Uterus (tissue), 4 donors: Measurements from ENCODE around the gene TBC1D14. TPM values are rescaled to one million over a fixed set of nuclear protein-coding genes. Genes with fewer than 3 reads are reported as not detected.
"Not testable (repeated sequence)": the region's sequence is repeated elsewhere in the genome, so short reads cannot be mapped to it uniquely, and the experiment has no call there.

Experiments
- DNase-seq, 2 donors: peaks; one replicate each; pipeline ENCODE4 v3.0.0-alpha.2; 2019 to 2020
- H3K27ac ChIP-seq, 2 donors: fragments of 200-600 bp; sonication (generic); 1 replicate in 1 of 2; 2 replicates in 1 of 2; pipeline ENCODE4 v1.5.1; 2016 to 2018
- H3K27me3 ChIP-seq, 2 donors: fragments of 200-600 bp; sonication (generic); one replicate each; pipeline ENCODE4 v1.5.1; 2018 to 2019; ENCODE audit warnings: control low read depth in 1 of 2
- H3K36me3 ChIP-seq, 2 donors: fragments of 200-600 bp; sonication (generic); one replicate each; pipeline ENCODE4 v1.5.1; 2019; ENCODE audit warnings: control low read depth in 1 of 2
- H3K4me1 ChIP-seq, 2 donors: fragments of 200-600 bp; sonication (generic); one replicate each; pipeline ENCODE4 v1.5.1; 2018 to 2019; ENCODE audit warnings: control low read depth in 1 of 2
- H3K4me3 ChIP-seq, 2 donors: fragments of 200-600 bp; sonication (generic); 1 replicate in 1 of 2; 2 replicates in 1 of 2; pipeline ENCODE4 v1.5.1; 2018 to 2019; ENCODE audit warnings: mild to moderate bottlenecking in 1 of 2
- H3K9me3 ChIP-seq, 2 donors: fragments of 200-600 bp; sonication (generic); one replicate each; pipeline ENCODE4 v1.5.1; 2019; ENCODE audit warnings: control low read depth in 1 of 2
- POLR2A ChIP-seq, 2 donors: fragments of 450-650 bp; IDR thresholded peaks; one replicate each; pipeline ENCODE4 v1.6.1; 2016; ENCODE audit warnings: antibody characterized with exemption in 2 of 2, mild to moderate bottlenecking in 1 of 2, moderate library complexity in 1 of 2
- intact Hi-C: fragments of 100-400 bp; cut with DNase I; formaldehyde crosslinking; loops from one replicate; pipeline ENCODE4 v1.15.1; 2023; ENCODE audit warnings: low total_unique reads
- total RNA-seq, 4 donors: library from RNA; depleted of rRNA in 3 of 4; stranded (reverse); fragments of >200 nt in 3 of 4; gene quantifications; one replicate each; pipeline versions ENCODE4 v1.1.0 to v1.2.4, GENCODE V29; 2014 to 2023
- TF ChIP-seq, protein P1 (sequence below), 4 experiments: fragments of 200-600 bp in 2 of 4; fragments of 450-650 bp in 2 of 4; sonication (generic) in 2 of 4; IDR thresholded peaks; one replicate each; pipeline ENCODE4 v1.5.1; 2016 to 2019; ENCODE audit warnings: antibody characterized with exemption in 4 of 4, mild to moderate bottlenecking in 2 of 4, moderate library complexity in 1 of 4
- donor health status: DM: yes; HTN: yes; CAD: no.

TBC1D14 gene
- total RNA-seq, 4 donors from 2014 or later = 16.9 to 61.2 (median 28.1) TPM

DNA sequence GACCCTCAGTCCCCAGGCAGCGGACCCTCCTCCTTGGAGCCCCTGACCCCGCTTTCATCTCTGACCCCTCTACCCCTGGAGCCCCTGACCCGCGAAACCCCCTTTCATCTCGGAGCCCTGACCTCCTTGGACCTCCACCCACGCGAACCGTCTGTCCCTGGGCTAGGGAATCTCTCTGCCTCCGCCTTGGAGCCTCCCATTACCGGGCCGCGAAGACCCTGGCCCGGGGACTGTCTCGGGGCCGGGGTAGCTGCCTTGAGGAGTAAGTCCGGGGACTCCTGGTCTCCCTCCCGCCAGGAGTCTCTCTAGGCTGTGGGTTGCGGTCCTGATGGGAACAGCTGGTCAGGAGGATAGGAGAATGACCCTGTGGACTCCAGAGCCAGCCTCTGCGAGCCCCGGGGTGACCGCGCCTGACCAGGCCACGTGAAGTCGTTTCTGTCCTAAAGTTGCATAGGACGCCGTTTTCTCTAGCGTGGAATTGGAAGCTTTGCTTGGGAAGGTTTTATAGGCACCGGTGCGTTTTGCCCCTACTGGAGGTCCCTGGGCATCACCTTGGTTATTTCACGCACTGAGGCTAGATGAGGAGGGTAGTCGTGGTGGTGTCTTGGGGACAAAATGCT, 824 bp downstream of the TBC1D14 start:
- no peaks in the 10 kb centered on the region for H3K27me3 ChIP-seq
- no peak for DNase-seq
- peak overlapping the region; percentile 90 to 95 for H3K4me3 ChIP-seq
- H3K9me3 ChIP-seq = no peaks in the 10 kb centered on the region
- intact Hi-C loops = no loop called here
- peak overlapping the region; percentile 41 to 99 for H3K27ac ChIP-seq
- no peaks in the 10 kb centered on the region for H3K36me3 ChIP-seq
- TF ChIP-seq POLR2A (IDR thresholded peaks at IDR 0.05) = no peak
- TF ChIP-seq, protein P1, sequence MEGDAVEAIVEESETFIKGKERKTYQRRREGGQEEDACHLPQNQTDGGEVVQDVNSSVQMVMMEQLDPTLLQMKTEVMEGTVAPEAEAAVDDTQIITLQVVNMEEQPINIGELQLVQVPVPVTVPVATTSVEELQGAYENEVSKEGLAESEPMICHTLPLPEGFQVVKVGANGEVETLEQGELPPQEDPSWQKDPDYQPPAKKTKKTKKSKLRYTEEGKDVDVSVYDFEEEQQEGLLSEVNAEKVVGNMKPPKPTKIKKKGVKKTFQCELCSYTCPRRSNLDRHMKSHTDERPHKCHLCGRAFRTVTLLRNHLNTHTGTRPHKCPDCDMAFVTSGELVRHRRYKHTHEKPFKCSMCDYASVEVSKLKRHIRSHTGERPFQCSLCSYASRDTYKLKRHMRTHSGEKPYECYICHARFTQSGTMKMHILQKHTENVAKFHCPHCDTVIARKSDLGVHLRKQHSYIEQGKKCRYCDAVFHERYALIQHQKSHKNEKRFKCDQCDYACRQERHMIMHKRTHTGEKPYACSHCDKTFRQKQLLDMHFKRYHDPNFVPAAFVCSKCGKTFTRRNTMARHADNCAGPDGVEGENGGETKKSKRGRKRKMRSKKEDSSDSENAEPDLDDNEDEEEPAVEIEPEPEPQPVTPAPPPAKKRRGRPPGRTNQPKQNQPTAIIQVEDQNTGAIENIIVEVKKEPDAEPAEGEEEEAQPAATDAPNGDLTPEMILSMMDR (IDR thresholded peaks at IDR 0.05) = no peak
- peaks cover 6 to 15% of the 10 kb centered on the region in 2 donors for H3K4me1 ChIP-seq

DNA sequence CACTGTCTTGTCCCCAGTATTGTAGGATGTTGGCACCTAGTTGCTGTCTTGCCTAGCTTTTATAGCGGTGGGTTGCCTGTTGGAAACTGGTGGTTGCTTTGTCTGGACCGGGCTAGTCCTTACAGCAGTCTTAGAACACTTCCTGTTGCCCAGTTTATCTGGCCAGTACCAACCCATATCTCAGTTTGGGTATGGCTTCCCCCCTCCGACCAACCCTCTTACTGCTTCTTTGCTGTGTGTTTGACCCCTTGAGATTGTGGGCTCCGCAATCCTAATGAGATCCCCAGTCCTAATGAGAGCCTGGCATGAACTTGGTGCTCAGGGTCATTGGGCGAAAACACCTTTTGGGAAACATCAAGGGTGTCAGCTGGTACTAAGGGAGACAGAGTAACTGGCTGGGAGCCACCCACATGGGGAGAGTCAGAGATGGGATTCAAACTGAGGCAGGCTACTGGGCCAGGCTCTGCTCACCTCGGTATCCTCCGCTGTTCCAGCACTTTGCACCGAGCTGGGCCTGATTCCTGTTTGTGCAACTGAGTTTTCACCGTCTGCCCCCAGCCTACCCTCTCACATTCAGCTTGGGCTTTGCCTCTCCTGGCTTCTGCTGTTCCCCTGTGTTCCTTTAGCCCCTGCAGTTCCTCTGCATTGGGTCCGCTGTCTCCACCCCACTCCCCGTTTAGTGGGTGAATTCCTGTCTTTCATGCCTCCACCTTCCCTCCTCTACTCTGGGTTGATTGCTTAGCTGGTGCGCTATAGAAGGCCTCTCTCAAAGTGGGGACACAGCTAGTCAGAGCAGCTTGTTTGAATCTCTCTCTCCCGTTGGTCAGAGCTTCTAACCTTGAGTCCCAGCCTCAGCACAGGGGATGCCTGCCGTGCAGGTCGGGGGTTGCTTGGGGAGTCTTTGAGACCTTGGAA, 1.6 kb downstream of the TBC1D14 start:
- no peaks in the 10 kb centered on the region for H3K27me3 ChIP-seq
- no peak for TF ChIP-seq POLR2A (IDR thresholded peaks at IDR 0.05)
- TF ChIP-seq, protein P1 (IDR thresholded peaks at IDR 0.05) = no peak
- peaks cover 6 to 15% of the 10 kb centered on the region in 2 donors for H3K4me1 ChIP-seq
- H3K36me3 ChIP-seq = no peaks in the 10 kb centered on the region
- DNase-seq = no peak
- no peaks in the 10 kb centered on the region for H3K9me3 ChIP-seq
- peak overlapping the region in 1 of 2 donors; percentile 95 for H3K4me3 ChIP-seq
- intact Hi-C loops = no loop called here
- no peak overlapping the region for H3K27ac ChIP-seq

DNA sequence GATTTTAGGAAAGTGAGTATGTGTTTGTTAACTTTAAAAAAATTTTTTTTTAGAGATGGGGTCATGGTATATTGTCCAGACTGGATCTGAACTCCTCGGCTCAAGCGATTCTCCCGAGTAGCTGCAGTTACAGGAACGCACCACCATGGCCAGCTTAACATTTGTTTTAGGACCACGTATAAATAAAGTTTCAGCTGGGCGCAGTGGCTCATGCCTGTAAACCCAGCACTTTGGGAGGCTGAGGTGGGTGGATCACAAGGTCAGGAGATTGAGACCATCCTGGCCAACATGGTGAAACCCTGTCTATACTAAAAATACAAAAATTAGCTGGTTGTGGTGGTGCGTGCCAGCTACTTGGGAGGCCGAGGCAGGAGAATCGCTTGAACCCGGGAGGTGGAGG, 2.3 kb downstream of the TBC1D14 start:
- intact Hi-C loops, H3K4me3 ChIP-seq: not testable (repeated sequence)
- peaks cover 6 to 21% of the 10 kb centered on the region in 2 donors for H3K4me1 ChIP-seq

DNA sequence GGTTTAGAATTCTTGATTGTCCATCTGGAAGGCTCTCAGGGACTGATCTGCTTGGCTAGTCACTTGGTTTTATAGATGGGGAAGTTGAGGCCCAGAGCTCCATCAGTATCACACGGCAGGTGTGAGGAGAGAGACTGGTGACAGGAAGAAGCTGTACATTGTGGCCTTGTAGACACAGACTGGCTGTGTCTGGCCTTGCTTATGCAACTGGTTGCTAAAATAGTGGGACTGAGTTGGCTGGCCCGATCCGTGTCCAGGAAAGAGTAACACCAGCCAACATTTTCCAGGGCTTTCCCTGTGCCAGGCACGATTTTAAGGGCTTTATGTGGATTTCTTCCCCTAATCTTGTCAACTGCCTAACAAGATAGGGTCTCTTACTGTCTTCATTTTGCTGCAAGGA, 2.8 kb downstream of the TBC1D14 start:
- H3K4me1 ChIP-seq = peaks cover 6 to 26% of the 10 kb centered on the region in 2 donors
- no peak overlapping the region for H3K27ac ChIP-seq
- intact Hi-C loops = no loop called here

More for the DNA sequence above, 2.3 kb downstream of the TBC1D14 start:
- not testable (repeated sequence) for H3K27ac ChIP-seq, DNase-seq, H3K9me3 ChIP-seq, H3K27me3 ChIP-seq, H3K36me3 ChIP-seq

DNA sequence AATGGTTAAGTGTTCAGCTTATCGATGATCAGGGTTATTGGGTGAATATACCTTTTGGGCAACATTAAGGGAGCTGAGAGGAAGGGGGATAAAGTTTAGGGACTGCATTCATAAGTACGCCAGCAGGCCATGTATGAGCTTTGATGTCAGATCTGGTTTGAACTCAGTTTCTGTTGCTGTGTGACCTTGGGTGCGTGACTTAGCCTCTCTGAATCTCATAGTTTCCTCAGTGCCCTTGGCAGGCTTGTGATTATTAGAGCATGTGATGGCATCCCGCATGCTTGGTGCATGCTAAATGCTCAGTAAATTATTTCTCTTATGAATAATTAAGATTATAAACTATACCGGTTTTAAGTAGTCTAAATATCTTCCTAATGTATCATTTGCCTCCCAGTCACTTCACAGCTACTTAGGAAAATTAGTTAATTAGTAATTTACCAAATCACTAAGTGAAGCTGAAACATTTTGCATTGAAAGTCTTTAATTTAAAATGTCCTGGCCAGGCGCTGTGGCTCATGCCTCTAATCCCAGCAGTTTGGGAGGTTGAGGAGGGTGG, 3.8 kb downstream of the TBC1D14 start:
- Histone ChIP-seq H3K4me1 (peaks cover under 1 to 25% of the 10 kb centered on the region in 2 donors), H3K27me3 (no peaks in the 10 kb centered on the region), H3K9me3 (no peaks in the 10 kb centered on the region), H3K4me3 (no peak overlapping the region), H3K27ac (no peak overlapping the region), H3K36me3 (no peaks in the 10 kb centered on the region)
- no peak for DNase-seq
- TF ChIP-seq, protein P1 (IDR thresholded peaks at IDR 0.05) = no peak
- TF ChIP-seq POLR2A (IDR thresholded peaks at IDR 0.05) = no peak
- intact Hi-C loops = no loop called here

More for the DNA sequence above, 2.8 kb downstream of the TBC1D14 start:
- H3K9me3 ChIP-seq = no peaks in the 10 kb centered on the region
- no peak for TF ChIP-seq POLR2A (IDR thresholded peaks at IDR 0.05)
- TF ChIP-seq, protein P1 (IDR thresholded peaks at IDR 0.05) = no peak
- H3K27me3 ChIP-seq = no peaks in the 10 kb centered on the region
- no peak for DNase-seq
- H3K4me3 ChIP-seq = no peak overlapping the region
- no peaks in the 10 kb centered on the region for H3K36me3 ChIP-seq
